ENCODE results near the gene RHBDL1.

RHBDL1 gene

DNA sequence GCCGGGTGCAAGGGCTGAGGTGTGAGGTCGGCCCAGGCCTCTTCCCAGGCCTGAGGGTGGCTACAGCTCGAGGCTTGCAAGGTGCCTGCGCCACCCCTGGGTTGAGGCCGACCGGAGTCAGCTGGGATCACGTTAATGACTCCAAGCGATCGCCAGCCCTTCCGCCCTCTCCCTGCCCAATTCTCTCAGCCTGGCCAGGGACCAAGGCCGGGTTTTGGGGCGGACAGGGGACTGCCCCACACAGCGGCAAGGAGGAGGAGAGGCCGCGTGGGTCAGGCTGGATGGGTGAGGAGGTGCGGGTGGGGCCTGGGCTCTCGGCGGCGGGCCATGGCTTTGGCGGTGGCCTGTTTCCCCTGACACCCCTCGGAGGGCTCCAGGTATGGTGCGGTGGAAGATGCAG is 17.9 kb downstream of the RHBDL1 start:
- no peaks in the 10 kb centered on the region for H3K9me3 ChIP-seq (ENCODE audit: control insufficient read depth, insufficient read depth, low read depth, low read length)
- ChIA-PET CTCF (no interaction called here), POLR2A (interaction anchor here (0.8 kb wide), 1 partner anchor 57 kb away, joined by 3 read pairs; the partner anchor contains the start of gene METTL26)
- H3K4me3 ChIP-seq (ENCODE audit: low read depth, low read length): no peak overlapping the region
- no peak overlapping the region for H3K27ac ChIP-seq (ENCODE audit: extremely low read depth, low read depth, low read length)
- peaks cover 0 to 9% of the 10 kb centered on the region in 2 experiments; a peak in 1 of 3 replicates for H3K36me3 ChIP-seq (ENCODE audit: control insufficient read depth in 2 of 2, insufficient read depth in 1 of 2, low read length in 2 of 2)
- no peaks in the 10 kb centered on the region for H3K4me1 ChIP-seq (ENCODE audit: control insufficient read depth, insufficient read depth, low read length)
- no peak for TF ChIP-seq ZNF529 (tag by site-specific recombination; IDR thresholded peaks at IDR 0.05; ENCODE audit: insufficient replicate concordance)
- TF ChIP-seq ZNF24 (tag by site-specific recombination; IDR thresholded peaks at IDR 0.05): no peak
- no peak for TF ChIP-seq ZNF302 (tag by site-specific recombination; IDR thresholded peaks at IDR 0.05; ENCODE audit: low read depth)
- peak; percentile 72 for TF ChIP-seq ZBTB8A (tag by site-specific recombination; IDR thresholded peaks at IDR 0.05)
- TF ChIP-seq, protein P1, sequence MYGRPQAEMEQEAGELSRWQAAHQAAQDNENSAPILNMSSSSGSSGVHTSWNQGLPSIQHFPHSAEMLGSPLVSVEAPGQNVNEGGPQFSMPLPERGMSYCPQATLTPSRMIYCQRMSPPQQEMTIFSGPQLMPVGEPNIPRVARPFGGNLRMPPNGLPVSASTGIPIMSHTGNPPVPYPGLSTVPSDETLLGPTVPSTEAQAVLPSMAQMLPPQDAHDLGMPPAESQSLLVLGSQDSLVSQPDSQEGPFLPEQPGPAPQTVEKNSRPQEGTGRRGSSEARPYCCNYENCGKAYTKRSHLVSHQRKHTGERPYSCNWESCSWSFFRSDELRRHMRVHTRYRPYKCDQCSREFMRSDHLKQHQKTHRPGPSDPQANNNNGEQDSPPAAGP (tag by site-specific recombination; IDR thresholded peaks at IDR 0.05): no peak
- peak; percentile 16; the same call in 1 of the 2 replicates for TF ChIP-seq ZNF223 (tag by site-specific recombination; IDR thresholded peaks at IDR 0.05)
- TF ChIP-seq ZNF248 (tag by site-specific recombination; IDR thresholded peaks at IDR 0.05): no peak
- TF ChIP-seq, protein P2, sequence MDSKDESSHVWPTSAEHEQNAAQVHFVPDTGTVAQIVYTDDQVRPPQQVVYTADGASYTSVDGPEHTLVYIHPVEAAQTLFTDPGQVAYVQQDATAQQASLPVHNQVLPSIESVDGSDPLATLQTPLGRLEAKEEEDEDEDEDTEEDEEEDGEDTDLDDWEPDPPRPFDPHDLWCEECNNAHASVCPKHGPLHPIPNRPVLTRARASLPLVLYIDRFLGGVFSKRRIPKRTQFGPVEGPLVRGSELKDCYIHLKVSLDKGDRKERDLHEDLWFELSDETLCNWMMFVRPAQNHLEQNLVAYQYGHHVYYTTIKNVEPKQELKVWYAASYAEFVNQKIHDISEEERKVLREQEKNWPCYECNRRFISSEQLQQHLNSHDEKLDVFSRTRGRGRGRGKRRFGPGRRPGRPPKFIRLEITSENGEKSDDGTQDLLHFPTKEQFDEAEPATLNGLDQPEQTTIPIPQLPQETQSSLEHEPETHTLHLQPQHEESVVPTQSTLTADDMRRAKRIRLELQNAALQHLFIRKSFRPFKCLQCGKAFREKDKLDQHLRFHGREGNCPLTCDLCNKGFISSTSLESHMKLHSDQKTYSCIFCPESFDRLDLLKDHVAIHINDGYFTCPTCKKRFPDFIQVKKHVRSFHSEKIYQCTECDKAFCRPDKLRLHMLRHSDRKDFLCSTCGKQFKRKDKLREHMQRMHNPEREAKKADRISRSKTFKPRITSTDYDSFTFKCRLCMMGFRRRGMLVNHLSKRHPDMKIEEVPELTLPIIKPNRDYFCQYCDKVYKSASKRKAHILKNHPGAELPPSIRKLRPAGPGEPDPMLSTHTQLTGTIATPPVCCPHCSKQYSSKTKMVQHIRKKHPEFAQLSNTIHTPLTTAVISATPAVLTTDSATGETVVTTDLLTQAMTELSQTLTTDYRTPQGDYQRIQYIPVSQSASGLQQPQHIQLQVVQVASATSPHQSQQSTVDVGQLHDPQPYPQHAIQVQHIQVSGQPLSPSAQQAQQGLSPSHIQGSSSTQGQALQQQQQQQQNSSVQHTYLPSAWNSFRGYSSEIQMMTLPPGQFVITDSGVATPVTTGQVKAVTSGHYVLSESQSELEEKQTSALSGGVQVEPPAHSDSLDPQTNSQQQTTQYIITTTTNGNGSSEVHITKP (tag by site-specific recombination; IDR thresholded peaks at IDR 0.05): no peak
- no peak for TF ChIP-seq ZNF514 (tag by site-specific recombination; IDR thresholded peaks at IDR 0.05)
- peak; percentile 85 for TF ChIP-seq KLF1 (tag by site-specific recombination; IDR thresholded peaks at IDR 0.05)
- no peak for TF ChIP-seq ZNF433 (tag by site-specific recombination; IDR thresholded peaks at IDR 0.05; ENCODE audit: low read depth)

DNA sequence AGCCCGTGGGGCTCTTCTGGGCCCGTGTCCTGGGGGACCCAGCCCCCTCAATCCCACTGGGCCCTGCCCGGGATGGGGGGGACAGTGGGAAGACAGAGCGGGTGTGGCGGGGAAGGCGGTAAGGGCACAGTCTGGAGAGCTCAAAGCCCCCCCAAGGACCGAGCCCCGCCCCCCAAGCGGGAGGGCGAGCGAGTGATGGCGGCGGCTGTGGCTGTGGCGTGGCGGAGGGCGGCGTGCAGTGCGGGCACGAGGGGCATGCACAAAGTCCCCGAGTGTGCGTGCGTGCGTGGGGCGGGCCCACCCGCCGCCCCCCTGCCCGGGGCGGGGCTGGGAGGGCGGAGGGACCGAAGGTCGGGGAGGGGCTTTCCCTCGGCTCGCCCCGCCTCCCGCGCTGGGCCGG is 18.3 kb downstream of the RHBDL1 start:
- no peaks in the 10 kb centered on the region for H3K9me3 ChIP-seq (ENCODE audit: control insufficient read depth, insufficient read depth, low read depth, low read length)
- POLR2A ChIA-PET: interaction anchor here (0.8 kb wide), 1 partner anchor 58 kb away, joined by 3 read pairs; the partner anchor contains the start of gene METTL26
- TF ChIP-seq KLF8 (tag by site-specific recombination; IDR thresholded peaks at IDR 0.05): peak; percentile 62; the same call in 1 of the 2 replicates
- TF ChIP-seq ZNF548 (tag by site-specific recombination; IDR thresholded peaks at IDR 0.05): no peak
- TF ChIP-seq KLF1 (tag by site-specific recombination; IDR thresholded peaks at IDR 0.05): peak; percentile 59; the same call in 1 of the 2 replicates
- no peak for TF ChIP-seq ZNF558 (tag by site-specific recombination; IDR thresholded peaks at IDR 0.05)
- TF ChIP-seq, protein P3, sequence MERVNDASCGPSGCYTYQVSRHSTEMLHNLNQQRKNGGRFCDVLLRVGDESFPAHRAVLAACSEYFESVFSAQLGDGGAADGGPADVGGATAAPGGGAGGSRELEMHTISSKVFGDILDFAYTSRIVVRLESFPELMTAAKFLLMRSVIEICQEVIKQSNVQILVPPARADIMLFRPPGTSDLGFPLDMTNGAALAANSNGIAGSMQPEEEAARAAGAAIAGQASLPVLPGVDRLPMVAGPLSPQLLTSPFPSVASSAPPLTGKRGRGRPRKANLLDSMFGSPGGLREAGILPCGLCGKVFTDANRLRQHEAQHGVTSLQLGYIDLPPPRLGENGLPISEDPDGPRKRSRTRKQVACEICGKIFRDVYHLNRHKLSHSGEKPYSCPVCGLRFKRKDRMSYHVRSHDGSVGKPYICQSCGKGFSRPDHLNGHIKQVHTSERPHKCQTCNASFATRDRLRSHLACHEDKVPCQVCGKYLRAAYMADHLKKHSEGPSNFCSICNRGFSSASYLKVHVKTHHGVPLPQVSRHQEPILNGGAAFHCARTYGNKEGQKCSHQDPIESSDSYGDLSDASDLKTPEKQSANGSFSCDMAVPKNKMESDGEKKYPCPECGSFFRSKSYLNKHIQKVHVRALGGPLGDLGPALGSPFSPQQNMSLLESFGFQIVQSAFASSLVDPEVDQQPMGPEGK (tag by site-specific recombination; IDR thresholded peaks at IDR 0.05): peak; percentile 13; the same call in 1 of the 2 replicates
- no peak; the same call in 1 of the 2 replicates for TF ChIP-seq ZBTB8A (tag by site-specific recombination; IDR thresholded peaks at IDR 0.05)
- TF ChIP-seq TRIM28 (IDR thresholded peaks at IDR 0.05; ENCODE audit: borderline replicate concordance, low read length): no peak
- TF ChIP-seq ZNF292 (tag by site-specific recombination; IDR thresholded peaks at IDR 0.05; ENCODE audit: borderline replicate concordance, low read depth): no peak
- no peaks in the 10 kb centered on the region for H3K4me1 ChIP-seq (ENCODE audit: control insufficient read depth, insufficient read depth, low read length)
- H3K27ac ChIP-seq (ENCODE audit: extremely low read depth, low read depth, low read length): no peak overlapping the region
- CTCF ChIA-PET: no interaction called here
- H3K4me3 ChIP-seq (ENCODE audit: low read depth, low read length): no peak overlapping the region
- peaks cover 0 to 6% of the 10 kb centered on the region in 2 experiments; a peak in 1 of 3 replicates for H3K36me3 ChIP-seq (ENCODE audit: control insufficient read depth in 2 of 2, insufficient read depth in 1 of 2, low read length in 2 of 2)
